ENCODE data around the gene EHD2.
"Not testable (repeated sequence)": the region's sequence is repeated elsewhere in the genome, so short reads cannot be mapped to it uniquely, and the experiment has no call there.

The EHD2 gene

GRCh38 chr19:47714339-47714738 lies 1.1 kb downstream of the EHD2 start:
- no peak for DNase-seq

DNA sequence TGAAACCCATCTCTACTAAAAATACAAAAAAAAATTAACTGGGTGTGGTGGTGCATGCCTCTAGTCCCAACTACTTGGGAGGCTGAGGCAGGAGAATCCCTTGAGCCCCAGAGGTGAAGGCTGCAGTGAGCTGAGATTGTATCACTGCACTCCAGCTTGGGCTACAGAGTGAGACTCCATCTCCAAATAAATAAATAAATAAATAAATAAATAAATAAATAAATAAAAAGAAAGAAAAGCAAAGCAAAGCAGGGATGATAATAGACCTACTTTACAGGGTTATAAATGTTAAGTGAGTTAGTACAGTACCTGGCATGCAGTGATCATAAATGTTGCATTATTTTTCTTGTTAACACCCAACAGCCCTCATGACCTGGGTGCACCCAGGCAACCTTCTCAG lies 1.6 kb downstream of the EHD2 start:
- DNase-seq = not testable (repeated sequence)

DNA sequence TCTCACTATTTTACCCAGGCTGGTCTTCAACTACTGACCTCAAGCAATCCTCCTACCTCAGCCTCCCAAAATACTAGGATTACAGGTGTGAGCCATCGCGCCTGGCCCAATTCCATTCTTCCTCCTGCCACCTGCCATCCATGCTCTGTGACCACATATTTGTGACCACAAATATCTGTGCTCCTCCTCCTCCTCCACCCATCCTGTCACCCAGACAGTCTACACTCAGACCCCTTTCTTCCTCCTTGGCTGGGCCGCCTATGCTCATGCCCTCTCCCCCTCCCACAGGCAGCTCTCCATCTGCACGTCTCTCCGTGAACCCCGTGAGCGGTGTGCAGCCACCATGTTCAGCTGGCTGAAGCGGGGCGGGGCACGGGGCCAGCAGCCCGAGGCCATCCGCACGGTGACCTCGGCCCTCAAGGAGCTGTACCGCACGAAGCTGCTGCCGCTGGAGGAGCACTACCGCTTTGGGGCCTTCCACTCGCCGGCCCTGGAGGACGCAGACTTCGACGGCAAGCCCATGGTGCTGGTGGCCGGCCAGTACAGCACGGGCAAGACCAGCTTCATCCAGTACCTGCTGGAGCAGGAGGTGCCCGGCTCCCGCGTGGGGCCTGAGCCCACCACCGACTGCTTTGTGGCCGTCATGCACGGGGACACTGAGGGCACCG lies 3.2 kb downstream of the EHD2 start:
- no peak for DNase-seq

DNA sequence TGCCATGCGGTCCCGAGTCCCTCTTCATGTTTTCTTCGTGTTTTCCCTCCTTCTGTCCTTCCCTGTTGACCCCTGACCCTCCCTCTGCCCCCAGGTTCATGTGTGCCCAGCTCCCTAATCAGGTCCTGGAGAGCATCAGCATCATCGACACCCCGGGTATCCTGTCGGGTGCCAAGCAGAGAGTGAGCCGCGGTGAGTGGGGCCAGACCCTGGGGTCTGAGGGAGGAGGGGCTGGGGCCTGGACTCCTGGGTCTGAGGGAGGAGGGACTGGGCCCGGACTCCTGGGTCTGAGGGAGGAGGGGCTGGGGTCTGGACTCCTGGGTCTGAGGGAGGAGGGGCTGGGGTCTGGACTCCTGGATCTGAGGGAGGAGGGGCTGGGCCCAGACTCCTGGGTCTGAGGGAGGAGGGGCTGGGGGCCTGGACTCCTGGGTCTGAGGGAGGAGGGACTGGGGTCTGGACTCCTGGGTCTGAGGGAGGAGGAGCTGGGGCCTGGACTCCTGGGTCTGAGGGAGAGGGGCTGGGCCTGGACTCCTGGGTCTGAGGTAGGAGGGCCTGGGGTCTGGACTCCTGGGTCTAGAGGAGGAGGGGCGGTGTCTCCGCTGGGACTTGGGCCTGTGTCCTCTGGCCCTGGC lies 5.3 kb downstream of the EHD2 start:
- not testable (repeated sequence) for DNase-seq

DNA sequence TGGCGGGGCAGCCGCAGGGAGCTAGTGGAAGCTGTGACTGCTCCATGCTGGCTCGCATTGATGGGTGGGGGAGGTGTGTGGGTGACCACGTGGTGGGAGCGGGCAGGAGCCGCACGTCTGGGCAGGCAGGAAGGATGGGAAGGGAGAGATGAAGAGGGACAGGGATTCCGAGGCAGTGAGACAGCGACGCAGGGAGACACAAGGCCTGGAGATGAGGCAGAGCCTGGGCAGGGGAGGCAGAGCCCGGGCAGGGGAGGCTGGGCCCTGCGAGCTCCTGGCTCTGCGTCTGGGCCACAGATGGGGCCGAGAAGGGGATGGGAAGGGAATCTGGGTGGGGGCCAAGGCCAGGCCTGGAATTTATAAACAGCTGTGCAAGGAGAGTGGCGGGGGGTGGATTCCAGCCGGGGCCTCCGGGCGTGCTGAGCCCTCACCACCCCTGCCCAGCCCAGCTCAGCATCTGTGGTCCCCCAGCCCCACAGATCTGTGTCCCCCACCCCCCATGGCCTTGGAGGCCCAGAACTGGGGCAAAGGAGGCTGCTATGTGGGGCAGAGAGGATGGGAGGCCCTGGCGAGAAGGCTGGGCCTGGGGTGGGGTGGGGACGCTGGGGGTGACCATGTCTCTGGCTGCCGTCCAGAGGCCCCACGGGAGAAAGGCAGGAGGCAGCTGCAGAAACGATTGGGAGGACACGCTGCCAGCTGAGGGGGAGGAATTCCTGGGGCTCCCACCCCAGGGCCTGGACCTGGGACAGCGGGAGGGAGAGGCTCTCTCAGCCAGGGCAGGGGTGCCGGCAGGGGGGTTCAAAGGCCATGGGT lies 6.0 kb downstream of the EHD2 start:
- DNase-seq = peak in 50 of 56 donors; percentile 2 to 77 (median 48)

- no peak for DNase-seq
Observed at GRCh38 chr19:47720669-47721422, 7.6 kb downstream of the EHD2 start.

- peak in 1 of 56 donors; percentile 11 for DNase-seq
Observed at GRCh38 chr19:47723581-47723940, 10.3 kb downstream of the EHD2 start.

DNA sequence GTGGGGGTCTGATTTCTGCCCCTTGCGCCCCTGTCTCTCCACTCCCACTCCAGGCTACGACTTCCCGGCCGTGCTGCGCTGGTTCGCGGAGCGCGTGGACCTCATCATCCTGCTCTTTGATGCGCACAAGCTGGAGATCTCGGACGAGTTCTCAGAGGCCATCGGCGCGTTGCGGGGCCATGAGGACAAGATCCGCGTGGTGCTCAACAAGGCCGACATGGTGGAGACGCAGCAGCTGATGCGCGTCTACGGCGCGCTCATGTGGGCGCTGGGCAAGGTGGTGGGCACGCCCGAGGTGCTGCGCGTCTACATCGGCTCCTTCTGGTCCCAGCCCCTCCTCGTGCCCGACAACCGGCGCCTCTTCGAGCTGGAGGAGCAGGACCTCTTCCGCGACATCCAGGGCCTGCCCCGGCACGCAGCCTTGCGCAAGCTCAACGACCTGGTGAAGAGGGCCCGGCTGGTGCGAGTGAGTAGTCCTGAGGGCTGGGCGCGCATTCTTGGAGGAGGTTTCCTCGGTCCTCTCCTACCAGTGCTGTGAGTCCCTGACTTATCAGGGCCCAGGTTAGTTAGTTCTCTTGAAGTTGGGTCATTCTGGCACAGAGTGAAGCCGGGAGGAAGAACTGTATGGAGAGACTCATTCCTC lies 12.7 kb downstream of the EHD2 start:
- DNase-seq = no peak

DNA sequence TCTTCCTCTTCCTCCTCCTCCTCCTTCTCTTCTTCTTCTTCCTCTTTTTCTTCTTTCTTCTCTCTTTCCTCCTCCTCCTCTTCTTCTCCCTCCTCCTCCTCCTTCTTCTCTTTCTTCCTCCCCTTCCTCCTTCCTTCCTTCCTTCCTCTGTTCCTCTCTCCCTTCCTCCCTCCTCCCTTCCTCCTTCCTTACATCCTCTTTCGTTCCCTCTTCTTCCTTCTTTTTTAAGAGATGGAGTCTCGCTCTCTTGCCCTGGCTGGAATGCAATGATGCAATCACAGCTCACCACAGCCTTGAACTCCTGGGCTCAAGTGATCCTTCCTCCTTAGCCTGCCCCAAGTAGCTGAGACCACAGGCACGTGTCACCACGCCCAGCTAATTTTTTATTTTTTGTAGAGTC lies 13.2 kb downstream of the EHD2 start:
- no peak for DNase-seq

GRCh38 chr19:47728295-47728694 lies 15.1 kb downstream of the EHD2 start:
- DNase-seq = not testable (repeated sequence)

DNA sequence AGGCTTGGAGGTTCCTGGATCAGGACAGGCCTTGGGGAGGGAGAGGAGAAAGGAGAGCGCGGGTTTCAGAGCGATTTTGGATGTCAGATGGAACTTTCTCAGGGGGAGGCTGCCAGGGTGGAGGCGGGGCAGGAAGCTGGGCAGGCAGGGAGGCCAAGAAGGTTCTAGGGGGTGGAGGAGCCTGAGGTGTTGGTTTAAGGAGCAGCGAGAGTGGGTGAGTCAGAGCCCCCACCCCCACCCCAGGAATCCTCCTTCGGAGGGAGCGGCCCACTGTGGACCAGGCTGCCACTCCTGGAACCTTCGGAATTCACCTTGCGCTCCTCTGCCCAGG lies 16.2 kb downstream of the EHD2 start:
- no peak for DNase-seq

GRCh38 chr19:47729799-47730520 lies 16.7 kb downstream of the EHD2 start:
- peak in 22 of 56 donors; percentile 2 to 68 (median 16) for DNase-seq

- no peak for DNase-seq
Observed at GRCh38 chr19:47730521-47730889, 17.3 kb downstream of the EHD2 start.

- no peak for DNase-seq
Observed at GRCh38 chr19:47730910-47731309, 17.7 kb downstream of the EHD2 start.

DNA sequence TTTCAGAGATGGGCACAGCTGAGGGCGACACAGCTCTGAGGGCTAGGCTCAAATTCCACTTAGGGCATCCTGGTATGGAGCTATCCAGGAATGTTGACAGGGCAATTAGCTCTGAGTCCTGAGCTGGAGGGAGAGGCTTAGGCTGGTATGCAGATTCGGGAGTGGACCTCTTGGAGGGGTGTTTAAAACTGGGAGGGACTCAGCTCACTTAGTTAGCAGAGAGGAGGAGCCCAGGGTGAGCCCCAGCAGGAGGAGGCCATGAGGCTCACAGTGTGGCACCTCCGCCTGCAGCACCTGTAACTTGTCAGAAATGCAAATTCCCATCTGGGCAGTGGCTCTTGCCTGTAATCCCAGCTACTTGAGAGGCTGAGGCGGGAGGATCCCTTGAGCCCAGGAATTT lies 21.9 kb downstream of the EHD2 start:
- no peak for DNase-seq

DNA sequence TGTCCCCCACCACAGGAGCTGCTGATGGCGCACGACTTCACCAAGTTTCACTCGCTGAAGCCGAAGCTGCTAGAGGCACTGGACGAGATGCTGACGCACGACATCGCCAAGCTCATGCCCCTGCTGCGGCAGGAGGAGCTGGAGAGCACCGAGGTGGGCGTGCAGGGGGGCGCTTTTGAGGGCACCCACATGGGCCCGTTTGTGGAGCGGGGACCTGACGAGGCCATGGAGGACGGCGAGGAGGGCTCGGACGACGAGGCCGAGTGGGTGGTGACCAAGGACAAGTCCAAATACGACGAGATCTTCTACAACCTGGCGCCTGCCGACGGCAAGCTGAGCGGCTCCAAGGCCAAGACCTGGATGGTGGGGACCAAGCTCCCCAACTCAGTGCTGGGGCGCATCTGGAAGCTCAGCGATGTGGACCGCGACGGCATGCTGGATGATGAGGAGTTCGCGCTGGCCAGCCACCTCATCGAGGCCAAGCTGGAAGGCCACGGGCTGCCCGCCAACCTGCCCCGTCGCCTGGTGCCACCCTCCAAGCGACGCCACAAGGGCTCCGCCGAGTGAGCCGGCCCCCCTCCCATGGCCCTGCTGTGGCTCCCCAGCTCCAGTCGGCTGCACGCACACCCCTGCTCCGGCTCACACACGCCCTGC lies 27.8 kb downstream of the EHD2 start:
- no peak for DNase-seq

GRCh38 chr19:47741544-47742140 lies 28.4 kb downstream of the EHD2 start:
- no peak for DNase-seq

DNA sequence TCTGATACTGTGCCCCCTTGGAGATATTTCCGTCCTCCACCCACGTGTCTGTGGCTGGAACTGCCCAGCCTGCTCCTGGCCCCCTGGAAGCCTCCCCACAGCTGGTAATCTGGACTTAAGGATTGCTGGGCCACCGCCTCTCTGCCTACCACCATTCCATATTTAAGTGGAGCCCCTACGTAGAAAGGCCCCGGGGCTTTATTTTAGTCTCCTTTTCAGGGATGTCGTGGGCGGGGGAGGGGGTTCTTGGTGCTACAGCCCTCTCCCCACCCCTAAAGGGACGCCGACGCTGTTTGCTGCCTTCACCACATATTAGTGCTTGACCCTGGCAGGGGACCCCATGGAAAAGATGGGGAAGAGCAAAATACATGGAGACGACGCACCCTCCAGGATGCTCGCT lies 29.4 kb downstream of the EHD2 start:
- no peak for DNase-seq

DNA sequence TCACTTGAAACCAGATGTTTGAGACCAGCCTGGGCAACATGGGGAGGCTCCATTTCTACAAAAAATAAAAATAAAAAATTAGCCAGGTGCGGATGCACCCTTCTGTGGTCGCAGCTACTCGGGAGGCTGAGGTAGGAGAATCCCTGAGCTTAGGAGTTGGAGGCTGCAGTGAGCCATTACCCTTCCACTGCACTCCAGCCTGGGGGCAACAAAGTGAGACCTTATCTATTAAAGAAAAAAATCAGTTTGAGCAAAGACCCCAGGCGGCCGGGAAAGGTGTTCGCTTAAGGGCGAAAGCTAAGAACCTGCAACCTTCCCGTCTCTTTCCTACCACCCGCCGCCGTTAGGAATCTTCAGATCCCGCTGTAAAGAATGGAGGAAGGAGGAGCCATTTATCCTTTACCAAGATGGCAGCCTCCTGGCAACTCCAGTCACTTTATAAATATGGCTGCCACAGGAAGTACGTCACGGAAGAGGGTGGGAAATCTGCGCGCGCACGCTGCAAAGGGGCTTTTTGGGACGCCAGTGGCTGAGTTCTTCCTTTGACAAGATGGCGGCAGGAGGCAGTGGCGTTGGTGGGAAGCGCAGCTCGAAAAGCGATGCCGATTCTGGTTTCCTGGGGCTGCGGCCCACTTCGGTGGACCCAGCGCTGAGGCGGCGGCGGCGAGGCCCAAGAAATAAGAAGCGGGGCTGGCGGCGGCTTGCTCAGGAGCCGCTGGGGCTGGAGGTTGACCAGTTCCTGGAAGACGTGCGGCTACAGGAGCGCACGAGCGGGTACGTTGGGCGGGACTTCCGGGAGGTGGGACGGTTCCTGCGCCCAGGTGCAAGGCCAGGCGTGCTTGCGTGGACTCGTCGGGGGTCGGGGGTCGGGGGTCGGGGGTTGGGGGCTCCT lies 32.0 kb downstream of the EHD2 start, which contains the start of gene NOP53:
Gene NOP53, plus strand, starts transcription at position 537 of the 892 bp plus-strand sequence. Its CDS starts 14 bp downstream, at position 551.
- DNase-seq = peak in 55 of 56 donors; percentile 47 to 98 (median 94)
